Measurements from ENCODE around the gene GSTCD. TPM values are rescaled to one million over a fixed set of nuclear protein-coding genes. Genes with fewer than 3 reads are reported as not detected.

GSTCD gene
- total RNA-seq, 1 experiment from 2014 or later, result 21.7 TPM

GRCh38 chr4:105666693-105667092 is 41.9 kb upstream of the GSTCD start:
- ATAC-seq (peak; percentile 85), DNase-seq (ENCODE audit: low spot score) (no peak)
- Mint-ChIP-seq H3K27me3 (ENCODE audit: low read depth) (no peaks in the 10 kb centered on the region), H3K4me3 (no peak overlapping the region), H3K9me3 (no peaks in the 10 kb centered on the region), H3K36me3 (no peaks in the 10 kb centered on the region), H3K4me1 (no peaks in the 10 kb centered on the region), H3K27ac (no peak overlapping the region)
- ChIA-PET POLR2A (no interaction called here), CTCF (interaction anchor here (0.5 to 3.4 kb wide), 9 partner anchors 10 to 481 kb away, joined by 3 to 28 read pairs (median 4); partner anchors contain the start of gene PPA2)
- TF ChIP-seq ZNF416 (CRISPR knock-in tag; IDR thresholded peaks at IDR 0.05) (no peak), MYBL2 (CRISPR knock-in tag; IDR thresholded peaks at IDR 0.05) (no peak), ETV6 (CRISPR knock-in tag; IDR thresholded peaks at IDR 0.05) (no peak), STAT6 (CRISPR knock-in tag; conservative IDR thresholded peaks at IDR 0.05; ENCODE audit: low read depth) (no peak), ELF4 (CRISPR knock-in tag; IDR thresholded peaks at IDR 0.05; ENCODE audit: low read depth) (no peak), CTCF (IDR thresholded peaks at IDR 0.05) (no peak), GABPB1 (CRISPR knock-in tag; IDR thresholded peaks at IDR 0.05) (no peak), ATF1 (CRISPR knock-in tag; IDR thresholded peaks at IDR 0.05) (no peak)

GRCh38 chr4:105670684-105671083 is 37.9 kb upstream of the GSTCD start:
- no peak overlapping the region for H3K4me3 Mint-ChIP-seq
- ChIA-PET POLR2A (no interaction called here), CTCF (no interaction called here)
- H3K4me1 Mint-ChIP-seq, result no peaks in the 10 kb centered on the region
- H3K9me3 Mint-ChIP-seq, result no peaks in the 10 kb centered on the region
- ATAC-seq (no peak), DNase-seq (ENCODE audit: low spot score) (no peak)
- no peak for TF ChIP-seq TEAD4 (CRISPR knock-in tag; IDR thresholded peaks at IDR 0.05)
- TF ChIP-seq ZNF281 (CRISPR knock-in tag; IDR thresholded peaks at IDR 0.05), result no peak
- no peak for TF ChIP-seq ATF2 (CRISPR knock-in tag; IDR thresholded peaks at IDR 0.05; ENCODE audit: borderline replicate concordance, low read depth)
- H3K36me3 Mint-ChIP-seq, result no peaks in the 10 kb centered on the region
- no peak overlapping the region for H3K27ac Mint-ChIP-seq
- H3K27me3 Mint-ChIP-seq (ENCODE audit: low read depth), result no peaks in the 10 kb centered on the region

- ChIA-PET CTCF (no interaction called here), POLR2A (no interaction called here)
- Mint-ChIP-seq H3K36me3 (no peaks in the 10 kb centered on the region), H3K4me1 (no peaks in the 10 kb centered on the region), H3K4me3 (no peak overlapping the region), H3K27me3 (ENCODE audit: low read depth) (no peaks in the 10 kb centered on the region), H3K9me3 (no peaks in the 10 kb centered on the region), H3K27ac (no peak overlapping the region)
- ATAC-seq (no peak), DNase-seq (ENCODE audit: low spot score) (no peak)
- TF ChIP-seq E2F1 (CRISPR knock-in tag; IDR thresholded peaks at IDR 0.05), result no peak
- no peak for TF ChIP-seq MXD4 (CRISPR knock-in tag; IDR thresholded peaks at IDR 0.05; ENCODE audit: borderline replicate concordance)
- TF ChIP-seq ZBTB43 (CRISPR knock-in tag; IDR thresholded peaks at IDR 0.05), result no peak
- TF ChIP-seq NR3C1 (CRISPR knock-in tag; conservative IDR thresholded peaks at IDR 0.05; ENCODE audit: low read depth), result no peak
- TF ChIP-seq E2F4 (CRISPR knock-in tag; IDR thresholded peaks at IDR 0.05; ENCODE audit: borderline replicate concordance, low read depth), result no peak
- no peak for TF ChIP-seq FOXP4 (CRISPR knock-in tag; IDR thresholded peaks at IDR 0.05)
Observed at GRCh38 chr4:105671301-105671700, 37.3 kb upstream of the GSTCD start.

All from WTC11 (cell line).